WTC11 (cell line): ENCODE data around the gene ALX4. TPM values are rescaled to one million over a fixed set of nuclear protein-coding genes. Genes with fewer than 3 reads are reported as not detected.
A peak's percentile ranks its signal among the peaks of the same experiment; 100 is the strongest.

Experiments
- ATAC-seq: fragments of 200-7000 bp; cut with Tn5 transposase; 2 replicates; pipeline ENCODE4 v1.10.0; 2021; ENCODE audit warnings: mild to moderate bottlenecking, moderate library complexity
- CTCF ChIA-PET: fragments of 300-600 bp; sonication (Branson Sonifier 250); formaldehyde crosslinking; loops from one replicate; lab custom pipeline; 2021; ENCODE audit warnings: antibody characterized with exemption; lab: Charles Lee
- POLR2A ChIA-PET: fragments of 350-600 bp; sonication (Branson Sonifier 250); formaldehyde crosslinking; loops from one replicate; lab custom pipeline; 2021; ENCODE audit warnings: antibody characterized with exemption; lab: Charles Lee
- DNase-seq: peaks from one replicate; pipeline ENCODE4 v3.0.0; 2021; ENCODE audit warnings: low spot score
- H3K27ac Mint-ChIP-seq: 2 replicates; pipeline ENCODE4 v1.8.0; 2021; ENCODE audit warnings: mixed read lengths
- H3K27me3 Mint-ChIP-seq: 2 replicates; pipeline ENCODE4 v1.8.0; 2021; ENCODE audit warnings: low read depth, mild to moderate bottlenecking, moderate library complexity, mixed read lengths
- H3K36me3 Mint-ChIP-seq: 2 replicates; pipeline ENCODE4 v1.8.0; 2021; ENCODE audit warnings: mixed read lengths
- H3K4me1 Mint-ChIP-seq: 2 replicates; pipeline ENCODE4 v1.8.0; 2022; ENCODE audit warnings: mixed read lengths
- H3K4me3 Mint-ChIP-seq: 2 replicates; pipeline ENCODE4 v1.8.0; 2021; ENCODE audit warnings: mild to moderate bottlenecking, moderate library complexity, mixed read lengths
- H3K9me3 Mint-ChIP-seq: 2 replicates; pipeline ENCODE4 v1.8.0; 2021; ENCODE audit warnings: mixed read lengths
- ARID4B ChIP-seq: sonication (generic); formaldehyde crosslinking; IDR thresholded peaks from 2 replicates; pipeline ENCODE4 v1.8.0; 2023; ENCODE audit warnings: missing genetic modification reagents, mild to moderate bottlenecking, borderline replicate concordance
- EMX1 ChIP-seq: fragments of 250-450 bp; sonication (Bioruptor Pico); IDR thresholded peaks from 2 replicates; pipeline ENCODE4 v1.8.0; 2021; ENCODE audit warnings: mild to moderate bottlenecking
- ETV6 ChIP-seq: sonication (generic); formaldehyde crosslinking; IDR thresholded peaks from 2 replicates; pipeline ENCODE4 v1.8.1; 2022; ENCODE audit warnings: mild to moderate bottlenecking, missing genetic modification reagents
- GRHL2 ChIP-seq: fragments of 250-450 bp; sonication (Bioruptor Pico); IDR thresholded peaks from 2 replicates; pipeline ENCODE4 v1.8.0; 2022; ENCODE audit warnings: mild to moderate bottlenecking, moderate library complexity; ENCODE audit not compliant: insufficient replicate concordance, severe bottlenecking
- GTF2I ChIP-seq: fragments of 250-450 bp; sonication (Bioruptor Pico); conservative IDR thresholded peaks from 2 replicates; pipeline ENCODE4 v1.4.0; 2021; ENCODE audit warnings: mild to moderate bottlenecking
- NFYB ChIP-seq: sonication (generic); formaldehyde crosslinking; conservative IDR thresholded peaks from 2 replicates; pipeline ENCODE4 v1.8.0; 2022; ENCODE audit warnings: low read depth, missing genetic modification reagents
- NR1H2 ChIP-seq: sonication (generic); formaldehyde crosslinking; IDR thresholded peaks from 2 replicates; pipeline ENCODE4 v1.9.0; 2021; ENCODE audit warnings: mild to moderate bottlenecking, moderate library complexity, missing genetic modification reagents
- NR3C1 ChIP-seq: sonication (generic); formaldehyde crosslinking; conservative IDR thresholded peaks from 2 replicates; pipeline ENCODE4 v1.8.1; 2023; ENCODE audit warnings: low read depth, mild to moderate bottlenecking, missing genetic modification reagents
- SMAD3 ChIP-seq: sonication (generic); formaldehyde crosslinking; IDR thresholded peaks from 2 replicates; pipeline ENCODE4 v1.8.0; 2022; ENCODE audit warnings: missing genetic modification reagents, mild to moderate bottlenecking, borderline replicate concordance
- SMAD4 ChIP-seq: sonication (generic); formaldehyde crosslinking; IDR thresholded peaks from 2 replicates; pipeline ENCODE4 v1.8.0; 2022; ENCODE audit warnings: mild to moderate bottlenecking, missing genetic modification reagents
- TCF7 ChIP-seq: sonication (generic); formaldehyde crosslinking; IDR thresholded peaks from 2 replicates; pipeline ENCODE4 v1.8.0; 2022; ENCODE audit warnings: mild to moderate bottlenecking, low read depth, missing genetic modification reagents, moderate library complexity
- TEAD4 ChIP-seq: sonication (generic); formaldehyde crosslinking; IDR thresholded peaks from 2 replicates; pipeline ENCODE4 v1.8.0; 2022; ENCODE audit warnings: mild to moderate bottlenecking, missing genetic modification reagents
- ZBTB43 ChIP-seq: sonication (generic); formaldehyde crosslinking; IDR thresholded peaks from 2 replicates; pipeline ENCODE4 v1.8.1; 2023; ENCODE audit warnings: mild to moderate bottlenecking, missing genetic modification reagents
- ZNF396 ChIP-seq: fragments of 250-450 bp; sonication (Bioruptor Pico); IDR thresholded peaks from 2 replicates; pipeline ENCODE4 v1.8.0; 2021; ENCODE audit warnings: mild to moderate bottlenecking, moderate library complexity, borderline replicate concordance
- ZNF416 ChIP-seq: fragments of 250-450 bp; sonication (Bioruptor Pico); IDR thresholded peaks from 2 replicates; pipeline ENCODE4 v1.9.0; 2021; ENCODE audit warnings: mild to moderate bottlenecking, inconsistent platforms
- total RNA-seq: library from RNA; stranded (reverse); gene quantifications from 3 replicates; pipeline ENCODE4 v1.2.3, GENCODE V29; 2021
- TF ChIP-seq, protein P1 (sequence below): sonication (generic); formaldehyde crosslinking; IDR thresholded peaks from 2 replicates; pipeline ENCODE4 v1.8.0; 2023; ENCODE audit warnings: missing genetic modification reagents
- TF ChIP-seq, protein P2 (sequence below): sonication (generic); formaldehyde crosslinking; IDR thresholded peaks from 2 replicates; pipeline ENCODE4 v1.8.0; 2022; ENCODE audit warnings: mild to moderate bottlenecking, missing genetic modification reagents
- TF ChIP-seq, protein P3 (sequence below): sonication (generic); formaldehyde crosslinking; IDR thresholded peaks from 2 replicates; pipeline ENCODE4 v1.8.1; 2023; ENCODE audit warnings: mild to moderate bottlenecking, missing genetic modification reagents, moderate library complexity

The ALX4 gene
- total RNA-seq, 1 experiment from 2014 or later, result not detected

DNA sequence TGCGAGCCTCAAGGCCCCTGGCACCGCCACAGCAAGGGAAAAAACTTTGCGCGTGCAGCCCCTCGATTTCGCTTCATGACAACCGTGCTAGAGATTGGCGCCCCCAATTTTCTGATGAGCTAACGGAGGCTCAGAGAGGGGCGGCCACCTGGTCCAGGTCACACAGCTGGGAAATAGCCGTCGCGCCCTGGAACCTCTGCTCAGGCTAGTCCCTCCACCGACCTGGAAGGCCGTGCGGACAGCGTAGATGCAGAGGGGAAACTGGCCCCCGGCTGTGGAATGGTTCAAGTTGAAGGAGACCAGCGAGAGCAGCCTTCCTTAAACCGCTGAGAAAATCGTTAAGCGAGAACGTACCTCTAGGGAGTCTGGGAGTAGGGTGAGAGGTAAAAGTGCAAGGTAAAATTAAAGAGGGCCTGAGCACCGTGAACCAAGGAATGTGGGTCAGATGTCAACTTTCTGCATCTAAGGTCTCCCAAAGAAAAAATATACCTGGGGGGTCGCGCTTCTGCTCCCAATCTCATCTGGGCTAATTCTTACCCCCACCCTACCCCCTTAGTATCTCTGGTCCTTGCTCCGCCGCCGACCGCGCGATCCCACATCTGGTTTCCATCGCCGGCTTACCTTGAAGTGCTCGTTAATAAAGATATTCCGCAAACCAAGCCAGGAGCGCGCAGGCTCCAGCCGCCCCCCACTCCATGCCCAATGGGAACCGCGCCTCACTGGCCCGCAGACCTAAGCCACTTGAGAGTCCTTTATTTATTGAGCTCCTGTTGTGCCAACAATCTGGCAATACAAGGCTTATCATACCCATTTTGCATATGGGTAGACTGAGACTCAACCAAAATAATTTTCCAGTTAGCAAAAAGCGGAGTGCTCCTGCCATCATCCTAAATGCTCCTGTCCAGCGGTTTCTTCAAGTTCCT is 1.7 kb upstream of the ALX4 start:
- ChIA-PET POLR2A (interaction anchor here (0.9 kb wide), 1 partner anchor 207 kb away, joined by 3 read pairs; no protein-coding TSS in a partner anchor), CTCF (interaction anchor here (1.0 kb wide), 2 partner anchors 25 kb away, joined by 3 read pairs; no protein-coding TSS in a partner anchor)
- DNase-seq, result no peak
- H3K27ac Mint-ChIP-seq, result no peak overlapping the region
- no peak for ATAC-seq
- TF ChIP-seq GTF2I (peak; percentile 71; the same call in 1 of the 2 replicates), ARID4B (CRISPR knock-in tag) (no peak)
- peaks cover 52% of the 10 kb centered on the region for H3K4me1 Mint-ChIP-seq
- peaks cover 4% of the 10 kb centered on the region for H3K36me3 Mint-ChIP-seq
- peaks cover 100% of the 10 kb centered on the region for H3K27me3 Mint-ChIP-seq
- peak overlapping the region; percentile 60 for H3K4me3 Mint-ChIP-seq
- no peaks in the 10 kb centered on the region for H3K9me3 Mint-ChIP-seq

- TF ChIP-seq, protein P1, sequence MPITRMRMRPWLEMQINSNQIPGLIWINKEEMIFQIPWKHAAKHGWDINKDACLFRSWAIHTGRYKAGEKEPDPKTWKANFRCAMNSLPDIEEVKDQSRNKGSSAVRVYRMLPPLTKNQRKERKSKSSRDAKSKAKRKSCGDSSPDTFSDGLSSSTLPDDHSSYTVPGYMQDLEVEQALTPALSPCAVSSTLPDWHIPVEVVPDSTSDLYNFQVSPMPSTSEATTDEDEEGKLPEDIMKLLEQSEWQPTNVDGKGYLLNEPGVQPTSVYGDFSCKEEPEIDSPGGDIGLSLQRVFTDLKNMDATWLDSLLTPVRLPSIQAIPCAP (CRISPR knock-in tag), result no peak
- TF ChIP-seq ETV6 (CRISPR knock-in tag) (no peak), EMX1 (no peak), SMAD3 (CRISPR knock-in tag) (no peak), GRHL2 (CRISPR knock-in tag) (no peak), TCF7 (CRISPR knock-in tag) (no peak), ZNF416 (CRISPR knock-in tag) (no peak), TEAD4 (CRISPR knock-in tag) (no peak), NR3C1 (no peak), ZNF396 (CRISPR knock-in tag) (no peak), SMAD4 (CRISPR knock-in tag) (no peak), ZBTB43 (CRISPR knock-in tag) (no peak), NFYB (no peak), NR1H2 (CRISPR knock-in tag) (no peak)
- TF ChIP-seq, protein P2, sequence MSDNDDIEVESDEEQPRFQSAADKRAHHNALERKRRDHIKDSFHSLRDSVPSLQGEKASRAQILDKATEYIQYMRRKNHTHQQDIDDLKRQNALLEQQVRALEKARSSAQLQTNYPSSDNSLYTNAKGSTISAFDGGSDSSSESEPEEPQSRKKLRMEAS (CRISPR knock-in tag), result no peak
- TF ChIP-seq, protein P3, sequence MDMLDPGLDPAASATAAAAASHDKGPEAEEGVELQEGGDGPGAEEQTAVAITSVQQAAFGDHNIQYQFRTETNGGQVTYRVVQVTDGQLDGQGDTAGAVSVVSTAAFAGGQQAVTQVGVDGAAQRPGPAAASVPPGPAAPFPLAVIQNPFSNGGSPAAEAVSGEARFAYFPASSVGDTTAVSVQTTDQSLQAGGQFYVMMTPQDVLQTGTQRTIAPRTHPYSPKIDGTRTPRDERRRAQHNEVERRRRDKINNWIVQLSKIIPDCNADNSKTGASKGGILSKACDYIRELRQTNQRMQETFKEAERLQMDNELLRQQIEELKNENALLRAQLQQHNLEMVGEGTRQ (CRISPR knock-in tag), result no peak
- TF ChIP-seq, all 79 proteins: peak for 0
- Mint-ChIP-seq H3K4me1 (peaks cover 58% of the 10 kb centered on the region), H3K27me3 (peaks cover 100% of the 10 kb centered on the region), H3K27ac (no peak overlapping the region), H3K36me3 (peaks cover 4% of the 10 kb centered on the region), H3K4me3 (peak overlapping the region; percentile 60), H3K9me3 (no peaks in the 10 kb centered on the region)
- CTCF ChIA-PET, result interaction anchor here (0.6 to 1.1 kb wide), 4 partner anchors 11 to 421 kb away, joined by 3 to 4 read pairs (median 3); no protein-coding TSS in a partner anchor
- peak; percentile 78 for DNase-seq
- ATAC-seq, result peak; percentile 24
- POLR2A ChIA-PET, result interaction anchor here (0.7 to 0.9 kb wide), 2 partner anchors 50 to 206 kb away, joined by 3 read pairs; no protein-coding TSS in a partner anchor
These were observed 729 bp upstream of the ALX4 start for GRCh38 chr11:44310463-44311272.
